ENCODE results near the gene FXYD2.

Gene FXYD2

GRCh38 chr11:117871160-117871559, 46.6 kb upstream of the FXYD2 start:
- H3K27me3 ChIP-seq = peaks cover 0 to 36% of the 10 kb centered on the region in 2 donors
- H3K4me1 ChIP-seq = peaks cover 0 to 14% (median 6%) of the 10 kb centered on the region in 4 donors
- no peak for TF ChIP-seq CTCF (IDR thresholded peaks at IDR 0.05)
- intact Hi-C loops (cut with DNase I; ENCODE audit: low total_unique reads) = no loop called here
- H3K9me3 ChIP-seq = no peaks in the 10 kb centered on the region
- H3K27ac ChIP-seq = no peak overlapping the region
- DNase-seq = no peak
- no peaks in the 10 kb centered on the region for H3K36me3 ChIP-seq
- H3K4me3 ChIP-seq = no peak overlapping the region

GRCh38 chr11:117870103-117870952, 45.8 kb upstream of the FXYD2 start:
- Histone ChIP-seq H3K27ac (no peak overlapping the region), H3K4me3 (no peak overlapping the region), H3K36me3 (no peaks in the 10 kb centered on the region), H3K9me3 (no peaks in the 10 kb centered on the region), H3K4me1 (peaks cover 0 to 9% (median 0%) of the 10 kb centered on the region in 4 donors), H3K27me3 (peaks cover 0 to 28% of the 10 kb centered on the region in 2 donors)
- intact Hi-C loops (cut with DNase I; ENCODE audit: low total_unique reads) = no loop called here
- no peak for DNase-seq
- no peak for TF ChIP-seq CTCF (IDR thresholded peaks at IDR 0.05)

- Histone ChIP-seq H3K4me3 (no peak overlapping the region), H3K27me3 (peaks cover 0 to 21% of the 10 kb centered on the region in 2 donors), H3K36me3 (no peaks in the 10 kb centered on the region), H3K27ac (no peak overlapping the region), H3K9me3 (no peaks in the 10 kb centered on the region), H3K4me1 (peaks cover 0 to 5% (median 0%) of the 10 kb centered on the region in 4 donors)
- intact Hi-C loops (cut with DNase I; ENCODE audit: low total_unique reads) = no loop called here
- no peak for DNase-seq
- TF ChIP-seq CTCF (IDR thresholded peaks at IDR 0.05) = no peak
Observed at GRCh38 chr11:117869604-117870003, 45.1 kb upstream of the FXYD2 start.

- intact Hi-C loops (cut with DNase I; ENCODE audit: low total_unique reads) = no loop called here
- Histone ChIP-seq H3K4me1 (peaks cover 0 to 4% (median 0%) of the 10 kb centered on the region in 4 donors), H3K9me3 (no peaks in the 10 kb centered on the region), H3K27ac (no peak overlapping the region), H3K4me3 (no peak overlapping the region), H3K36me3 (no peaks in the 10 kb centered on the region), H3K27me3 (peaks cover 0 to 16% of the 10 kb centered on the region in 2 donors)
- TF ChIP-seq CTCF (IDR thresholded peaks at IDR 0.05) = no peak
- no peak for DNase-seq
Observed at GRCh38 chr11:117868815-117869561, 44.4 kb upstream of the FXYD2 start.

GRCh38 chr11:117868088-117868487, 43.5 kb upstream of the FXYD2 start:
- H3K9me3 ChIP-seq = no peaks in the 10 kb centered on the region
- H3K27ac ChIP-seq = no peak overlapping the region
- DNase-seq = no peak
- peaks cover 0 to 9% of the 10 kb centered on the region in 2 donors for H3K27me3 ChIP-seq
- no peak for TF ChIP-seq CTCF (IDR thresholded peaks at IDR 0.05)
- H3K4me3 ChIP-seq = no peak overlapping the region
- intact Hi-C loops (cut with DNase I; ENCODE audit: low total_unique reads) = no loop called here
- H3K36me3 ChIP-seq = no peaks in the 10 kb centered on the region
- H3K4me1 ChIP-seq = peaks cover 0 to 4% (median 0%) of the 10 kb centered on the region in 4 donors

Data from tibial artery (tissue), 4 donors.